GM19324 (cell line): ENCODE data around the gene TBATA.

Experiments
- ATAC-seq: cut with Tn5 transposase; IDR thresholded peaks from one replicate; pipeline ENCODE4 v1.9.1; 2021; ENCODE audit warnings: mild to moderate bottlenecking, moderate library complexity; ENCODE audit not compliant: unreplicated experiment, low FRiP score

Gene TBATA

DNA sequence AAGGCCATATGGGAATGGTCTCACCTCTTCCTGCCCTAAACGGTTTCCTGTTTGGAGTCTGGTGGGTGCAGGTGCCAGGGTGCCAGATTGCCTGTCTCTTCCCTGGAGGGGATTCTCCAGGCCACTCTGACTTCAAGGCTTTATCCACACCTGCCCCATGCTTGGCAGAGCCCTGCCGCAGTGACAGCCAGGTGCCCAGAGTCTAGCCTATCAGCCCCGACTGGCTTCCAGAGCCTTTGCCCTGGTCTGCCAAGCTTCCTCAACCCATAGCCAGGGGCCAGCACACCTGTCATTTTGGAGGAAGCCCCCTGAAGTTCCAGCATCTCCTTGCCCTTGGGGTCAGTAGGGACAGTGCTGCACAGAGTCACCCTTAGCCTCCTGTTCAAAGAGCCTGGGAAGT is 21.6 kb downstream of the TBATA start:
- no peak for ATAC-seq

DNA sequence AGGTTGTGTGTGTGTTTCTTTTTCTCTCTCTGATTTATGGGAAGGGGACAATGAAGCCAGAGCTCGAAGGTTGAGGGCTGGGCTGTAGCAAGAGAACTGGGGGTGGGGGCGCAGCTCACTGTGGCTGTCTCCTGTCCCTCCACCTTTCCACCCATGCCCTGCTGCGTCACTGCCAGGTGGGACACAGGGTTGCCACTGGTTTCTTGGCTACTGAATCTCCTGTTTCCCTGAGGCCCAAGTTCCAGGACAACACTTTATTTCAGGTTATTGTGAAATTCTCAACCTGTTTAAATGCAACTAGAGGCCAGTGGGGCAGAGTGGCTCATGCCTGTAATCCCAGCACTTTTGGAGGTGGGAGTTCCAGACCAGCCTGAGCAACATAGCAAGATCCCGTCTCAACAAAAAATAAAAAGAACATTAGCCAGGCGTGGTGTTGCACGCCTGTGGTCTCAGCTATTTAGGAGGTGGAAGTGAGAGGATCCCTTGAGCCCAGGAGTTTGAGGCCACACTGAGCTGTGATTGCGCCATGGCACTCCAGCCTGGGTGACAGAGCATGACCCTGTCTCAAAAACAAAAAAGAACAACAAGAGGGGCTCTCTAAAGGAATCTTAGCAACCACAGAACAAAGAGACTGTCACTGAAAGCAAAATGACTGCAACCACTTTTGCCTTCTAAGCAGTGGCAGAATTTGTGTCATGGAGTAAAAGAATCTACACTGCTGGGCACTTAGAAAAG is 22.6 kb downstream of the TBATA start:
- ATAC-seq: no peak

DNA sequence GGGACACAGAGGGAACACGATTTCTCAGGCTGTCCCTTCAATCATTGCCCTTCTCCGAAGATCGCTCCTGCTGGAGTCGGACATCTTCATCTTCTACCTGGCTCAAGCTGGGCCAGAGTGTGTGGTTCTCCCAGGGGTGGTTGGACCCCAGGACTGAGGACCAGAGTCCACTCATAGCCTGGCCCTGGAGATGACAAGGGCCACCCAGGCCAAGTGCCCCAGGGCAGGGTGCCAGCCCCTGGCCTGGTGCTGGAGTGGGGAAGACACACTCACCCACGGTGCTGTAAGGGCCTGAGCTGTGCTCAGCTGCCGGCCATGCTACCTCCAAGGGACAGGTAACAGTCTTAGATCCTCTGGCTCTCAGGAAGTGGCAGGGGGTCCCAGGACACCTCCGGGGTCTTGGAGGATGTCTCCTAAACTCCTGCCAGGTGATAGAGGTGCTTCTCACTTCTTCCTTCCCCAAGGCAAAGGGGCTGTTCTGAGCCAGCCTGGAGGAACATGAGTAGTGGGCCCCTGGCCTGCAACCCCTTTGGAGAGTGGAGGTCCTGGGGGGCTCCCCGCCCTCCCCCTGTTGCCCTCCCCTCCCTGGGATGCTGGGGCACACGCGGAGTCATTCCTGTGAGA is 23.3 kb downstream of the TBATA start:
- no peak for ATAC-seq

DNA sequence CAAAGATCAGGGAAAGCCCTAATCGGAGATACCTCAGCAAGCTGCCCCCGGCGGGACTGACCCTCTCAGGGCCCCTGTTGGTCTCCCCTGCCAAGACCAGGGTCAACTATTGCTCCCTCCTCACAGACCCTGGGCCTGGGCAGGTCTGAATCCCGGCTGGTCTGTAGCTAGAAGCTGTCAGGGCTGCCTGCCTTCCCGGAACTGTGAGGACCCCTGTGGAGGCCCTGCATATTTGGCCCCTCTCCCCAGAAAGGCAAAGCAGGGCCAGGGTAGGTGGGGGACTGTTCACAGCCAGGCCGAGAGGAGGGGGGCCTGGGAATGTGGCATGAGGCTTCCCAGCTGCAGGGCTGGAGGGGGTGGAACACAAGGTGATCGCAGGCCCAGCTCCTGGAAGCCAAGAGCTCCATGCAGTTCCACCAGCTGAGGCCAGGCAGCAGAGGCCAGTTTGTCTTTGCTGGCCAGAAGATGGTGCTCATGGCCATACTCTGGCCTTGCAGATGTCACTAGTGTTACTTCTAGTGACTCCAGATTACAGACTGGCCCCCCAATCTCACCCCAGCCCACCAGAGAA is 24.1 kb downstream of the TBATA start:
- no peak for ATAC-seq

DNA sequence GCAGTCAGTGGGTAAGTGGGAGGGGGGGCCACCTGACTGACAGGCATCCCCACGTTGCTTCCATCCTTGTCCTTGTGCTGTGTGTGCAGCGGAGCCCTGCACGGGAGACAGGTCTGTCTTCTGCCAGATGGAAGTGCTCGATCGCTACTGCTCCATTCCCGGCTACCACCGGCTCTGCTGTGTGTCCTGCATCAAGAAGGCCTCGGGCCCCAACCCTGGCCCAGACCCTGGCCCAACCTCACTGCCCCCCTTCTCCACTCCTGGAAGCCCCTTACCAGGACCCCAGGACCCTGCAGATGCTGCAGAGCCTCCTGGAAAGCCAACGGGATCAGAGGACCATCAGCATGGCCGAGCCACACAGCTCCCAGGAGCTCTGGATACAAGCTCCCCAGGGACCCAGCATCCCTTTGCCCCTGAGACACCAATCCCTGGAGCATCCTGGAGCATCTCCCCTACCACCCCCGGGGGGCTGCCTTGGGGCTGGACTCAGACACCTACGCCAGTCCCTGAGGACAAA is 24.8 kb downstream of the TBATA start:
- no peak for ATAC-seq

DNA sequence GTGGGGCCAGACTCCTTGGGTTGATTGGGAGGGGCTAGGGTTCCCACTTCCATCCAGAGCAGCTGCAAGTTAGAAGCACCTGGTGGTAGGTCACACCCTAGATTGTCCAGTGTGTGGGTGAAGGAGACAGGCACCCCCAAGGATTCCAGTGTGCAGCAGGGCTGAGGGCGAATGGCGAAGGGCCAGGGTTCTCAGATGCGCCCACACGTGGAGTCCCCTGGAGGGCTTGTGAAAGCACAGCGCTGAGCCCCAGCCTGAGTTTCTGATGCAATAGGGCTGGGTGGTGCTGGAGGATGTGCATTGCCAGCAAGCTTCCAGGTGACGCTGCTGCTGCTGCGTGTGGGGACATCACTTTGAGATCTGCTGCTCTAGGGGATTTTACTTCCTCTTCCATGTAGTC is 25.4 kb downstream of the TBATA start:
- ATAC-seq: no peak

DNA sequence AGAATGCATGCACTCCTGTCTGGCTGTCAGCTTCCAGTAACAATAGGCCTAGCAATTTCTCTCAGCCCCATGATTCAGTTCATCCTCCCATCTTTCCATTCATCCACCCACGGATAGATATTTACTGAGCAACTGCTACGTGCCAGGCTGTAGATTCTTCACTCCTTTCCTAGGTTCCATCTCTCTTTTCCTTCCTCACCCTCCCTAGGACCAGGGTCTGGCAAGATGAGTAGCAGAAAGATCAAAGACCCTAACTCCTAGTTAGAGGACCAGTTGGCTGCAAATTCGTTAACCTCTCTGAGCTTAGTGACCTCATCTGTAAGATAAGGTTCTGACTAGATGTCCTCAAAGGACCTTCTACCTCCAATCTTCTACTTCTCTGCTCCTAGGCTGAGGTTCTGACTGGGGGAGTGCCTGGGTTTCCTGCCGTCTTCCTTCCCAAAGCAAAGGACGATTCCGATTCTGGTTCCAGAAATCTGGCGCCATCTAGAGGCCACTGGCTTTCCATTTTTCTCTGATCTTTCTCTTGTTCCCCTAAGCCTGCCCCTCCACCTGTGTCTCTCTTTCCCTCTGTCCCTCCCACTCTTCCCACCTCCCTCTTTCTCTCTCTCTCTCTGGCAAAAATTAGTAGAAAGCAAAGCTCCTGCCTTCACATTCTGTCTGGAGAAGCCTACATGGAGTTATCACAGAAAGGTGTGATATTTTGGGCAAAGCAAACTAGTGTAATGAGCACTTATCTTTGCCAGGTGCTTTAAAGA is 26.2 kb downstream of the TBATA start:
- ATAC-seq: no peak

DNA sequence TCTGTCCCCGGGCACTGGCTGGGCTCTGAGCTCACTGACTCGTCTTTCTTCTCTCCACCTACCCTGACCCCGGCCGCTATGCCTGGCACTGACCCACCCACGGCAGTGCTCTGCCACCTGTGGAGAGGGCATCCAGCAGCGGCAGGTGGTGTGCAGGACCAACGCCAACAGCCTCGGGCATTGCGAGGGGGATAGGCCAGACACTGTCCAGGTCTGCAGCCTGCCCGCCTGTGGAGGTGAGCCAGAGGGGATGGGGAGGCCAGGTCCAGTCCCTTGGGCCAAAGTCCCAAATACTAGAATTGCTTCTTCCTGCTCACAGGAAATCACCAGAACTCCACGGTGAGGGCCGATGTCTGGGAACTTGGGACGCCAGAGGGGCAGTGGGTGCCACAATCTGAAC is 27.3 kb downstream of the TBATA start:
- ATAC-seq: no peak

DNA sequence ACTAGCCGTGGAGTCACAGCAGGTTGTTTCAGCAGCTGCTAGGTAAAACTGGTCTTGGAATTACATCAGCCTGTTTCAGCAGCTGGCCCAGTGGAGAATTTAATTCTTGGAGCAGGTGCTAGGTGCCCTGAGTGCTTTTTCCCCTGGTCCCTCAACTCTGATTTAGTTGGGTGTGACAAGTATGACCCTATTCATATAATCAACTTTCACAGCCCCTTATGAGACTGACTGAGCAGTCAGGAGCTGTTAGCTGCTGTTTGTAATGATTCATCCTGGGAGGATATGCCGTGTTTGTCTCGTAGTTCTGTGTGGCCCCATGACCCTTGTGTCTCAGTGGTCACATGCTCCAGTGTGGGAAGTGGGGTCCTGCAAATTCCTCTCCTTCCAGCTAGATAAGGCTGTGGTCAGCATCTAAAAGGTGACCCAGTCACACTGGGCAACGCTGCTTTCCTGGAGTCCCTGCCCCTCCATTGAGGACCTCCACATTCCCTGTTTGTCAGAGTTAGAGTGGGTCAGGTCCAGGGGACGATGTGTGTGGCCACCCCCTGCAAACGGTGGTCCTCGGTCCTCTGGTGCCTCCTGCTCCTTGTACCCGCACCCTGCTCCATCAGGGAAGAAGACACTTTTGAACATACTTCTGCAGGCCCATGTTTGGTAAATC is 28.3 kb downstream of the TBATA start:
- no peak for ATAC-seq

DNA sequence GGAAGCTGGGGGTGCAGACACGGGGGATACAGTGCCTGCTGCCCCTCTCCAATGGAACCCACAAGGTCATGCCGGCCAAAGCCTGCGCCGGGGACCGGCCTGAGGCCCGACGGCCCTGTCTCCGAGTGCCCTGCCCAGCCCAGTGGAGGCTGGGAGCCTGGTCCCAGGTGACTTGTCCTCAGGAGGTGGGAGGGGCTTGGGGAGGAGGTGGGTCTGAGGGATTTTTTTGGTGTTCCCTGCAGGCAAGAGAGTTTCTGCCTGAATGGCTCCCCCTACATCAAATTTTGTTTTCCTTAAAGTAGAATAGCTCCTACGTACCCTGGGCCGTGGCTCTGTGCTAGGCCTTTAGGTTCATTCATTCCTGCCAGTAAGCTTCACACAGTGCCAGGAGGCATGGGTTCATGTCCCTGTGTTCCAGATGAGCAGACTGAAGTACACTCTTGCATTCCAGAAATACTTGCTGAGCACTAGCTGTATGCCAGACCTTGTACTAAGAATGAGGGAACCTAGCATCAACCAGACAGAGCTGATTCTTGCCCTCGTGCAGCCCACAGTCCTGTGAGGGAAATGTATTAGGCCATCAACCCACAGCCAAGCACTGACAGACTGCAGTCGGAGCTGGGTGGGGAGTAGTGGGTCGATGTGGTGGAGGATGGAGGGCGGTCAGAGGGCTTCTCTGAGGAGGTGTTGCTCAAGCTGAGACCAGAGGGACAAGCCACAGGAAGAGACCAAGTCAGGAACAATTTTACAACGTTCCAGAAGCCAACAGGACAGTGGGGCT is 31.1 kb downstream of the TBATA start:
- no peak for ATAC-seq

DNA sequence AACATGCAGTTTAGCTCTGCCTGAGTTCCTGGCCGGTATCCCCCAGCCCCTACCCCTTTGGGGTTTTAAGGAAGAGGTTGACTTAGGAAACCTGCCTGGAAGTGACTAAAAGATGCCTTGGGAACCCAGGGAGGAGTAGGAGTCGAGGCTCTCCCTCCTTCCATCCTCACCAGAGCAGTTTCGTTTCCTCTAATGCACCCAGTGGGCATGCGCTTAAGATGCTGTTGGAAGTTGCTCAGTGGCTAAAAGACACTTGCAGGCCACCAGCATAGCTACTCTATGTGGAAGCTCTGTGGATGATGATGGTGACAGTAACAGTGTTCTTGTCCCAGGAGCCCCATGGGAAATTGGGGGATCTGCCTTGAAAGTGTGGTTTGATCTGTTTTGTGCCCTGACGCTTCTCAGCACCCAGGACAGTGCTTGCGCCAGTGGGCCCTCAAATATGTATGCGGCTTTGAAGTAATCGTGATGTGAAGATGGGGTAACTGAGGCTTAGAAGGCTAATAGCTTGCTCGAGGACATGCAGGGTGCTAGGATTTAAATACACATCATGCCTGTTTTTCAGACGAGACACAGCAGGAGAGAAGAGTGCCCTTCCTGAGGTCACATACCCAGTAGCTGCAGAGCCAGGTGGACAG is 32.0 kb downstream of the TBATA start:
- no peak for ATAC-seq

DNA sequence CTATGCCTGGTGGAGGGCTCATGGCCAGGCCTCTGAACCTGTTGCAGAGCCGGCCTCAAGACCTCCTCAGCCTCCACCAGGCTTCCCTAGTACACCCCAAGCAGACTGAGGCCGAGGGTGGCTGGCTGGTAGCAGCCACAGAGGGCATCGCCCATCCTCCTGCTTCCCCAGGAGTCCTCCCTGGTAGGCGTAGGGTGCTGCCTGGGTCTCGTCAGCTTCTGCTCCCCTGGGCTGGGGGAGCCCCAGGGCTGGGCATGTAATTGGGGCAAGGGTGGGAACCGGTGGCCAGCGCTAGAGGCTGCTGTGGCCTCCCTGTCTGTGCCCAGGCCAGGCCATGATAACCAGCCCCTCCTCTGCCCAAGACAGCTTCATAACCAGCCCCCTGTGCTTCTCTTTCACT is 32.6 kb downstream of the TBATA start:
- no peak for ATAC-seq

DNA sequence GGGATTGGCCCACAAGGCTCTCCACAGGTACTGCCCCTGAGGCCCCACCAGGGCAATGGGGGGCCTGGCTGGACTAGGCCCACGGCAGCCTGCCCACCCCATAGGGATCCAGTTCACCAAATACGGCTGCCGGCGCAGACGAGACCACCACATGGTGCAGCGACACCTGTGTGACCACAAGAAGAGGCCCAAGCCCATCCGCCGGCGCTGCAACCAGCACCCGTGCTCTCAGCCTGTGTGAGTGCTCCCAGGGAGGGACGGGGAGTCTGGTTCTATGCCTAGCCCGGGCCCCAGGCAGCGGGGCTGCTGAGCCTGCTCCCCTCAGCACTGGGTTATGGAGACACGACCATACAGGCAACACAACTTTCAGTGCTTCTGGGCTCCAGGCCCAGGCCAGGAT is 33.2 kb downstream of the TBATA start:
- ATAC-seq: no peak

DNA sequence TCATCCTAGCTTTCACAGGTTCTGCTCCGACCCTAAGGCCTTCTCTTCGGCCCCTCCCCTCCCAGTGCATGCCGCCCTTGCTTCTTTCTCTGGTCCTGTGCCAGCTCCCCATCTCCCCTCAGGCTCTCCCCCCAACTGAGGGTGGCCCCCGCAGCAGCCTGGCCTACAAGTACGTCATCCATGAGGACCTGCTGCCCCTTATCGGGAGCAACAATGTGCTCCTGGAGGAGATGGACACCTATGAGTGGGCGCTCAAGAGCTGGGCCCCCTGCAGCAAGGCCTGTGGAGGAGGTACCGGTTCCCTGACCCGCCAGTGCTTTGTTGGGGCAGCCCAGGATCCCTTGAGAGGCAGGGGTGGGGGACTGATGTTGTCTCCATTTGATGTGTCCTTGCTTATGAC is 33.8 kb downstream of the TBATA start:
- ATAC-seq: no peak

DNA sequence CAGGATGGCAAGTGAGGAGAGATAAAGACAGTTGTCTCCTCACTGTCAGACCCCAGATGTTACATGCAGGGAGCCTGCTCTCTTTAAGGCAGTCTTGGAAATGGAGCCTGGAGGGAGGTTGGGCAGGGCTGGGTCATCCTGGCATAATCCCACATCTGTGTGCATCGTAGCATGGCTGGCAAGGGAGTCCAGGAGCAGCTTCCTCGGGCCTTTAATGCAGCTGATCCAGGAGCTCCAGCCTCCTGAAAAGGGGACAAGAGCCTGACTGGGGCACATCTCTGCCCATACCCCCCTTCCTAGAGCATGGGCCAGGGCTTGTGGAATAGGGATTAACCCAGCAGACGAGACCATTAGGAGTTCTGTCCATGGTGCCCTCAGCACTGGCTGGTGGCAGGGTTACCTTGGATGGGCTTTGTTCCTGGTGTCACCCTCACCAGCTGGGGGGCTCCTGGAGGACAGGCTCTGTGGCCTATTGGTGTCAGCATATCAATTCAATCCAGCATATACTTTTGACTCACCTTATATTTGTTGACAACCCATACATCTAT is 34.9 kb downstream of the TBATA start:
- ATAC-seq: no peak

DNA sequence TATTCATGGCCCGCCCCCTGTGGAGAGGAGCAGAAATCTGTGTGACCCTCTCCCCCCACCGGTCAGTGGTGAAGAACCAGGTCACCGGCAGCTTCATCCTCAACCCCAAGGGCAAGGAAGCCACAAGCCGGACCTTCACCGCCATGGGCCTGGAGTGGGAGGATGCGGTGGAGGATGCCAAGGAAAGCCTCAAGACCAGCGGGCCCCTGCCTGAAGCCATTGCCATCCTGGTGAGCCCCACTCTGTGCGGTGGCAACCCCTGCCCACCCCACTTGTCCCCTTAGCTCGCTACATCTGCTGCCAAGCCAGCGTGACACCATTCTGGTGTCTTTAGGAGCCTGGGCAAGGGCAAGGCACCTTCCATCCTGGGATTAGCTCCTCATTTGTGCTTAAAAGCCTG is 35.4 kb downstream of the TBATA start:
- no peak for ATAC-seq

DNA sequence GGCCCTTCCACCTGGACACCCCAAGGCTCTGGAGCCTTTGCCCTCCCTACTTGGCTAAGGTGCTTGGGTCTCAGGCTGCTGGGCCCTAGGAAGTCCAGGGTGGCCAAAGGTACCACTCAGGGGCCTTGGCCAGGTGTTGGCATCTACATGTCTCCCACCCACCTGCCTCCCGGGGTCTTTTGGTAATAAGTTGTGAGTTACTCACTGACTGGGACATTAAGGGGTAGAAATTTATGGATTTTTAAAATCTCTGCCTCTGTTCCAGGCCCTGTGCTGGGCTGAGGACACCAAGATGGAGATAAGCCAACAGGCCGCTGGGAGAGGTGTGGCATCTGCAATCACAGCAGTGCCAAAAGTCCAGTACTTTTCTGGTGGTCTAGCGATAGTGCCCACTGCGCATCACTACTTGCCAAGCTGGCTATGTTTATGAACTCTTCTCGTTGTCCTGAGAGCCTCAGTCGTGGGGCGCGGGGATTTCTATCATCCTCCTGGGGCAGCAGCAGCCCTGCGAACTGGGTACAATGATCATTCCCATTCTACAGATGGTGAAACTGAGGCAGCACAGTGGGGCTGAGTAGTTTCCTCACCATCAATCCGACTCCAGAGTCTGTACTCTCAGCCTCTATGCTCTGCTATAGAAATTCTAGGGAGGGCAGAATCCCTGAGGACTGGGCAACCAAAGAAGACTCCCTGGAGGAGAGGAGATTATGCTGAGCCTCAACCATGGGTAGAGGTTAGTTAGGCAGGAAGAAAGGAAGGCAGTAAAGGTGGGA is 36.2 kb downstream of the TBATA start:
- ATAC-seq: no peak

DNA sequence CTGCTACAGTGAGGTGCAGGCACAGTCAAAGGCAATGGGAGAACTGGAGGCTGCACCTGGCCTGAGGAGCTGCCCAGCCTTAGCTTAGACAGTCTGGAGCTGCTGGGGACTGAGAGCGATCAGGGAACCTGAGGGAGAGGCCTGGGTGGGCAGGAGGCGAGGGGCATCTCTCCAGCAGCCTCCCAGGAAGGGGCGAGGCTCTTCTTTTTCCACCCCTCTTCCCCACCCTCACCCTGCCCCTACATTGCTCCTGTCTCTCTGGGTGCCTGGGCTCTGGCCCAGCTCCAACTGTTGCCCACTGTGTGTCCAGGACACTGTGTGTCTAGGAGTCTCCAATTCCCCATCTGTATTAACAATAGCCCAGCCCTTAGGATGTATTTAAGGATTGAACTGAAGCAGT is 36.9 kb downstream of the TBATA start:
- no peak for ATAC-seq
